Measurements from ENCODE around the gene SMPD1.
"Not testable (repeated sequence)": the region's sequence is repeated elsewhere in the genome, so short reads cannot be mapped to it uniquely, and the experiment has no call there.

The SMPD1 gene

GRCh38 chr11:6390718-6391469 is 620 bp downstream of the SMPD1 start:
- no peak for DNase-seq

DNA sequence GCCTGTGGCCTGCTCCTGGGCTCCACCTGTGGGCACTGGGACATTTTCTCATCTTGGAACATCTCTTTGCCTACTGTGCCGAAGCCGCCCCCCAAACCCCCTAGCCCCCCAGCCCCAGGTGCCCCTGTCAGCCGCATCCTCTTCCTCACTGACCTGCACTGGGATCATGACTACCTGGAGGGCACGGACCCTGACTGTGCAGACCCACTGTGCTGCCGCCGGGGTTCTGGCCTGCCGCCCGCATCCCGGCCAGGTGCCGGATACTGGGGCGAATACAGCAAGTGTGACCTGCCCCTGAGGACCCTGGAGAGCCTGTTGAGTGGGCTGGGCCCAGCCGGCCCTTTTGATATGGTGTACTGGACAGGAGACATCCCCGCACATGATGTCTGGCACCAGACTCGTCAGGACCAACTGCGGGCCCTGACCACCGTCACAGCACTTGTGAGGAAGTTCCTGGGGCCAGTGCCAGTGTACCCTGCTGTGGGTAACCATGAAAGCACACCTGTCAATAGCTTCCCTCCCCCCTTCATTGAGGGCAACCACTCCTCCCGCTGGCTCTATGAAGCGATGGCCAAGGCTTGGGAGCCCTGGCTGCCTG is 1.4 kb downstream of the SMPD1 start:
- DNase-seq = no peak

- DNase-seq = not testable (repeated sequence)
Observed at GRCh38 chr11:6392251-6392650, 2.0 kb downstream of the SMPD1 start.

DNA sequence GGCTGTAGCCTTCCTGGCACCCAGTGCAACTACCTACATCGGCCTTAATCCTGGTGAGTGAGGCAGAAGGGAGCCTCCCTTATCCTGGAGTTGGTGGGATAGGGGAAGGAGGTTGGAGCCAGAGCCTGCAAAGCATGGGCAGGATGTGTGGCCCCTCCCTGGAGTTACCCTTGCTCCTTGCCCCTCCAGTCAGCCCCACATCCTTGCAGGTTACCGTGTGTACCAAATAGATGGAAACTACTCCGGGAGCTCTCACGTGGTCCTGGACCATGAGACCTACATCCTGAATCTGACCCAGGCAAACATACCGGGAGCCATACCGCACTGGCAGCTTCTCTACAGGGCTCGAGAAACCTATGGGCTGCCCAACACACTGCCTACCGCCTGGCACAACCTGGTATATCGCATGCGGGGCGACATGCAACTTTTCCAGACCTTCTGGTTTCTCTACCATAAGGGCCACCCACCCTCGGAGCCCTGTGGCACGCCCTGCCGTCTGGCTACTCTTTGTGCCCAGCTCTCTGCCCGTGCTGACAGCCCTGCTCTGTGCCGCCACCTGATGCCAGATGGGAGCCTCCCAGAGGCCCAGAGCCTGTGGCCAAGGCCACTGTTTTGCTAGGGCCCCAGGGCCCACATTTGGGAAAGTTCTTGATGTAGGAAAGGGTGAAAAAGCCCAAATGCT is 3.9 kb downstream of the SMPD1 start:
- DNase-seq = no peak

DNA sequence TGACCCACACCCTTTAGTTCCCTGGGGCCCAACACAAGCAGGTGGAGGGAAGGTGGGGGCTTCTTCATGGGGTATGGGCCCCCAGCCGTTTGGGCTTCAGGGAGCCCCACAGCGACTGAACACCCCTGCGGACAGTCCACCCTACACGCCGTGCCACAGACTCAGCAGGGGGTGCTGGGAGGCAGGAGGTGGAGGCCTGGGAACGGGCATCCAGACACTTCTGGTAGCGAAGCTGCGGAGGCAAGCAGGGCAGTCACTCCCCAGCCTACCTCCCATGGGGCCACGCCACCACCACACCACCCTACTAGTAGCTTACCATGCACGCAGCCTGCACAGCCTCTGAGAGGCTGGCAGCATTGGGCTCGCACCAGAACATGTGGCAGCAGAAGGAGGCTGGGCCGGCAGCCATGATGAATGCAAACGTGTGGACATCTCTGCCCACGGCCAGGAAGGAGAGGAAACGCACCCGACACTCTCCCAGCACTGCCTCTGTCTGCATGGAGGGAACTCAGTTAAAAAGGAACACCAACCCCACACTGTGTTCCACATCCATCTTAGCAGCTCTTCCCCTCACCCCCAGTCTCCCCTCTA is 5.3 kb downstream of the SMPD1 start:
- DNase-seq = no peak

- DNase-seq = no peak
Observed at GRCh38 chr11:6397156-6397555, 6.9 kb downstream of the SMPD1 start.

GRCh38 chr11:6397636-6398035 is 7.4 kb downstream of the SMPD1 start:
- DNase-seq = no peak

GRCh38 chr11:6400431-6401345 is 10.4 kb downstream of the SMPD1 start:
- no peak for DNase-seq

- DNase-seq = no peak
Observed at GRCh38 chr11:6401464-6401863, 11.2 kb downstream of the SMPD1 start.

GRCh38 chr11:6402061-6402470 is 11.8 kb downstream of the SMPD1 start:
- DNase-seq = no peak

DNA sequence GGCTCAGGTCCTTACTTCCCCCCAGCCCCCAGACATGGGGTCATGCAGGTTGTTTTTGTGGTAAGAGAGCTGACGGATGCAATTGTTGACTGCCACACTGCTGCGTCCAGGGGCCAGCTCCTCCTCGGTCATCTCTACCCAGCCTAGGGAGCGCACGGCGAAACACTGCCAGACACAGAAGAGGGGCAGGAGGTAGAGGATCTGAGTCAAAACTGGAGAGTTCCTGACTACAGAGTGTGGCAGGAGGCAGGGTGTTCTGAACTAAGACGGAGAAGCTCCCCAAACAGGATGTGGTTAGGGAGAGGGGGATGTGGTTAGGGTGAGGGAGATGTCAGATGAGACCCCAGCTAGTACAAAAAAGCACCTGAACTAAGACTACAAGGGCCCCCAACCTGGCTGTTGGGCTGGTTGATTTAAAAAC is 12.3 kb downstream of the SMPD1 start:
- peak in 1 of 2 donors; percentile 77 for DNase-seq

DNA sequence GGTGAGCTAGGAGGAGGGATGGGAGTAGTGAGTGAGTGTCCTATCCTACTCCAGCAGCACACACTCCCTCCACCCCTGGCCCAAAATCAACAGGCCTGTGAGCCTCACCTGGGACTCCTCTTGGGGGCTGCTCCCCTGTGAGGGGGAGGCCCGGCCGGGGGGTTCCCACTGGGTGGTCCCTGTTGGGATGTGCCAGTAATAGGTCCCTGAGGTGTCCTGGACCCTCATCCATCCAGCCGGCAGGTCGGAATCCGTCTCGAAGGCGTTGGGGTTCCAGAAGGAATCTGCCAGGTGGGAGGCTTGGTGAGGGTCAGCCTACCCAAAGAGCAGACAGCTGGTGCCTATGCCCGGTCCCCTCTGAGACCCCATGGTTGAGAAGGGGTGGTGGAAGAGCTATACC is 13.3 kb downstream of the SMPD1 start:
- DNase-seq = no peak

DNA sequence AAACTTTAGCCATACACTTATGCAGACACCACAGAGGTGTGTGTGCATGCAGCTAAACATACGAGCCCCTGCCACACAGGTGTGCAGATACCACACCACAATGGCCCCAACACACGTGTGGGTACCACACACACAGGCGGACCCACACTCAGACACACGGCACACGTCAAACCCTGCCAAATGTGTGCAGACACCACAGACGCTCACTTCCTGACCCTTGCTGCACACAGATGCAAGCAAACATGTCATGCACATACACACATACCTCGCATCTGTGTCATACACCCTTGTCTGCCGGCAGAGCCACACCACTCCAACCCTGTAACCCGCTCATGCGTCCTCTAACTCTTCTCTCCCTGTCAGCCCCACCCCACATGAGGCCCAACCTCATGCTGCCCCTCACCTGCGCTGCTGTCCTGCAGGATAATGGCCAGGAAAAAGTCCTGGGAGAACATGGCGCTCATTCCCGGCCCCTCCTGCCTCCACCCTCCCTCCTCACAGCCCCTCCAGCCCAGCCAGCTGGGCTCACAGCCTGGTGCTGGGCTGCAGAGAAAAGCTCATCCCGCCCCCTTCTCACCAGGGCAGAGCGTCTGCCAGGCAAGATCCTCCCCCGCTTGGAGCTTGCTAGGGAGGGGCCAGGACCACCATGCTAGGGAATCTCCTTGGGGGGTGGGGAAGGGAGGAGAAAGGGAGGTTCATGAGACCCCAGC is 14.2 kb downstream of the SMPD1 start:
- DNase-seq = no peak

DNA sequence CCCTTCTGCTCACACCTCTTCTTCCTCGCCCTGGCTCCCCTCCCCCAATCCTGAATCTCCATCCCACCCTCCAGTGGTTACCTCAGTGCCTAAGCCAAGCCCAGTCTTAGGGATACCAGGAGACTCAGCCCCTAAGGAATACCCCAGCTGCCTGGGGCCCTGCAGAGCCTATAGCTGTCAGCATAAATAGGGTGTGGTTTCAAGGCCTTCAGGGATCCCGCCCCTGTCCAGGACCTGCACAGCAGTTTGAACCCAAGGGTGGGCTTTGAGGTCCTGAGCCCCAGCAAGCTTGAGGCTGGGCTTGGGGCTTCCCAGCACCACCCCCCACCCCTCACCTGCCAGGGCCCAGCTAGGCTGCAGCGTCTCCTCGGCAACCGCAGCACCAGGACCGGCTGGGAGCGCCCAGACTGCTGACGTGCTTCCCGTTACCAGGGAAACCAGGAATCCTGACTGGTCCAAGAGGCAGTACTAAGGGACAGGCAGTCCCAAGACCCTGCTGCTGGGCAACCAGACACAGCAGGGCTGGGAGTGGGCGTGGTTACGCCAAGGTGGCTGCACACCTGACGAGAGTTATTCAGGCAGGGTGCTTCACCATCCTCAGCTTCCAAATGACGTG is 14.9 kb downstream of the SMPD1 start:
- no peak for DNase-seq

- no peak for DNase-seq
Observed at GRCh38 chr11:6405846-6406245, 15.6 kb downstream of the SMPD1 start.

GRCh38 chr11:6406370-6406769 is 16.1 kb downstream of the SMPD1 start:
- no peak for DNase-seq

GRCh38 chr11:6410695-6411430 is 20.6 kb downstream of the SMPD1 start:
- DNase-seq = no peak

- no peak for DNase-seq
Observed at GRCh38 chr11:6411594-6412031, 21.3 kb downstream of the SMPD1 start.

DNA sequence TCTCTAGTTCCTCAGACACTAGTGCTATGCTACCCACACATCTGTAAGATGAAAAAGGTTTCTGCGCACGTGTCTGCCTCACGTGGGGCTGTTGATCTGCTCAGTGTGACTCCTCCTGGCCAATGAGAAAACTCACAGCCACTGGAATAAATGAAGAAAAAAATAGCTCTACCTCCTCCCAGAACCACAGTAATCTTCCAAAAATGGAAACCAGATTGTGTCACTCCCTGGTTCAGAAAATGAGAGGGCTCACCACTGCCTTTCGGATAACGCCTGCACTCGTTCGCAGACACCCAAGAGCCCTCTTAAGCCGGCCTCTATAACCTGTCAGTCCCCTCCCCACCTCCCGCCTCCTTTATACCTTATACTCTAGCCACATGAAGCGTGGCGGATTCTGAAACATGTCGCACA is 23.5 kb downstream of the SMPD1 start:
- DNase-seq = no peak

DNA sequence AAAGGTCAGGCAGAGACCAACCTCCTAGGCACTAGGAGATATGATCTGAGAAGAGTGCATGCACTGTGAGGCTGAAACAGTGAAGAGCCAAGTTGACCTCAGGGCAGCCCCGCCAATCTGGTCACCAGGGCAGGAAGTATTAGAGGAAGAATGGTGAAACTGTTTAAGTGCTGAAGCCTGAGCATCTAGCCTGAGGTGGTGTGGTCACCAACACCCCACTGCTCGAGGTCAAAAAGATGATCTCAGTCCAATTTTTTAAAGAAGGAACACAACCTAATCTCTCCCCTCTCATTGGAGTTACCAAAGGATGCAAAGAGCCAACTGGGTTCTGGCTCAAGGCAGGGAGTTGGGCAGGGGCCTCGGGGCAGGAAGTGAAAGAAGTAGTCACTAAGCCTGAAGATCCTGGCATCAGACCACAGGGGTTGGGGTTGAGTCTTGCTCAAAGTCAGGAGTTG is 24.6 kb downstream of the SMPD1 start:
- no peak for DNase-seq

DNA sequence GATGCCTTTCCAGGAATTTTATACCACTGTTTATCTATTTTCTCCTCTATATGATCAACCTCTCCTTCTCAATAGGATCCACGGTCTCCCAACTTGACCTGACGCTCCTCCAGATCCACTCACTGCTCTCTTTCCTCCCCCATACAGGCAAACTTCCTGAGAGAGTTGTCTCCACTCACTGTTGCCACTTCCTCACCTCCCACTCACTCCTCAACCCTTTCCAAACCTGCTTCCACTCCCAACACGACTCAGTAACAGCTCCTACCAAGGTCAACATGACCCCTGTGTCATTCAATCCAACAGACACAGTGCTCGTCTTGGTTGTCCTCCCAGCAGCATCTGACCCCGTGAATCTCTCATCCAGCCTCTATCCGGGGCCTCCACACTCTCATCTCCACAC is 25.5 kb downstream of the SMPD1 start:
- DNase-seq = no peak

Data from bone marrow (tissue), 2 donors.